MCF 10A (cell line): ENCODE data around the gene MET. TPM values are rescaled to one million over a fixed set of nuclear protein-coding genes. Genes with fewer than 3 reads are reported as not detected.
A peak's percentile ranks its signal among the peaks of the same experiment; 100 is the strongest.

Experiments used
- BruUV-seq: library from RNA; stranded (reverse); fragments of 400-500 nt; replicated peaks from 2 replicates; lab custom pipeline; 2021; lab: Mats Ljungman, UMichigan
- CTCF ChIA-PET: fragments of 300-600 bp; sonication (Branson Sonifier 250); formaldehyde crosslinking; extraction: SDS; loops from one replicate; lab custom pipeline; 2021; ENCODE audit warnings: antibody characterized with exemption, inconsistent platforms; lab: Yijun Ruan, JAX
- POLR2A ChIA-PET: fragments of 300-600, 350-650 bp; sonication (Branson Sonifier 250); formaldehyde crosslinking; extraction: SDS; loops from one replicate; lab custom pipeline; 2020; ENCODE audit warnings: antibody characterized with exemption, inconsistent platforms; lab: Yijun Ruan, JAX
- DNase-seq: peaks from one replicate; pipeline ENCODE4 v3.0.0-alpha.2; 2018; ENCODE audit not compliant: unreplicated experiment
- H3K27ac Mint-ChIP-seq: one replicate; pipeline ENCODE4 v1.8.0; 2022; ENCODE audit warnings: mild to moderate bottlenecking, low read depth, mixed read lengths; ENCODE audit not compliant: unreplicated experiment
- H3K27me3 Mint-ChIP-seq: one replicate; pipeline ENCODE4 v1.8.0; 2022; ENCODE audit warnings: mixed read lengths; ENCODE audit not compliant: insufficient read depth, unreplicated experiment
- H3K36me3 Mint-ChIP-seq: one replicate; pipeline ENCODE4 v1.8.0; 2022; ENCODE audit warnings: mild to moderate bottlenecking, moderate library complexity, mixed read lengths; ENCODE audit not compliant: insufficient read depth, unreplicated experiment
- H3K4me1 Mint-ChIP-seq: one replicate; pipeline ENCODE4 v1.8.0; 2022; ENCODE audit warnings: mixed read lengths; ENCODE audit not compliant: insufficient read depth, unreplicated experiment
- H3K4me3 Mint-ChIP-seq: one replicate; pipeline ENCODE4 v1.8.0; 2022; ENCODE audit warnings: mild to moderate bottlenecking, moderate library complexity, mixed read lengths; ENCODE audit not compliant: unreplicated experiment
- H3K9me3 Mint-ChIP-seq: one replicate; pipeline ENCODE4 v1.8.0; 2022; ENCODE audit warnings: mixed read lengths; ENCODE audit not compliant: unreplicated experiment
- intact Hi-C: fragments of 100-400 bp; cut with micrococcal nuclease; formaldehyde crosslinking; loops from 2 replicates; pipeline ENCODE4 v1.14.1; 2022
- total RNA-seq: library from RNA; stranded (reverse); gene quantifications from 2 replicates; pipeline ENCODE4 v1.2.3, GENCODE V29; 2022
- TF ChIP-seq, protein P1 (sequence below): fragments of 200-600 bp; IDR thresholded peaks from one replicate; pipeline ENCODE4 v1.8.0; 2022; ENCODE audit warnings: antibody characterized with exemption, mild to moderate bottlenecking; ENCODE audit not compliant: unreplicated experiment

The MET gene
- total RNA-seq, 1 experiment from 2014 or later: 129 TPM

DNA sequence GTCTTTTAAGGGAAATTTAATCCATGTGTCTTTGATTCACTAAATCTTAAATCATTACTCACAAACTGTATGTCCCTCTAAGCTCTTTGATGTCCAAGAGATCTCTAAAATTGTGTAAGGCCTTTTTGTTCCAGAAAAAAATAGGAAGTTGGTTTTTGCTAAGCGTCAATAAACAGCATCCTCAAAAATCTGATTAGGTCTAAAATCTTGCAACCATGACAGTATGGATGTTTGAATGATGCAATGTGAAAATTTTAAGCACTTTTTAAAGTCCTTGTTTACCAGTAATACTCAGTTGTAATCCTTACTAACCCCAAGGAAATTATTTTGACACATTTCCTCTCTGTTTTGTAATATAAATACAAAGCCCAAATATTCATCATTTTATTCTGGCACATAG lies 6.8 kb downstream of the MET start:
- ChIA-PET CTCF (interaction anchor here (0.7 to 2.4 kb wide), 5 partner anchors 10 to 1001 kb away, joined by 3 to 6 read pairs (median 3); no protein-coding TSS in a partner anchor), POLR2A (interaction anchor here (0.6 to 12.1 kb wide), 18 partner anchors 8 to 467 kb away, joined by 3 to 362 read pairs (median 6); no protein-coding TSS in a partner anchor)
- intact Hi-C loops: no loop called here
- H3K4me1 Mint-ChIP-seq: peaks cover 45% of the 10 kb centered on the region
- TF ChIP-seq, protein P1, sequence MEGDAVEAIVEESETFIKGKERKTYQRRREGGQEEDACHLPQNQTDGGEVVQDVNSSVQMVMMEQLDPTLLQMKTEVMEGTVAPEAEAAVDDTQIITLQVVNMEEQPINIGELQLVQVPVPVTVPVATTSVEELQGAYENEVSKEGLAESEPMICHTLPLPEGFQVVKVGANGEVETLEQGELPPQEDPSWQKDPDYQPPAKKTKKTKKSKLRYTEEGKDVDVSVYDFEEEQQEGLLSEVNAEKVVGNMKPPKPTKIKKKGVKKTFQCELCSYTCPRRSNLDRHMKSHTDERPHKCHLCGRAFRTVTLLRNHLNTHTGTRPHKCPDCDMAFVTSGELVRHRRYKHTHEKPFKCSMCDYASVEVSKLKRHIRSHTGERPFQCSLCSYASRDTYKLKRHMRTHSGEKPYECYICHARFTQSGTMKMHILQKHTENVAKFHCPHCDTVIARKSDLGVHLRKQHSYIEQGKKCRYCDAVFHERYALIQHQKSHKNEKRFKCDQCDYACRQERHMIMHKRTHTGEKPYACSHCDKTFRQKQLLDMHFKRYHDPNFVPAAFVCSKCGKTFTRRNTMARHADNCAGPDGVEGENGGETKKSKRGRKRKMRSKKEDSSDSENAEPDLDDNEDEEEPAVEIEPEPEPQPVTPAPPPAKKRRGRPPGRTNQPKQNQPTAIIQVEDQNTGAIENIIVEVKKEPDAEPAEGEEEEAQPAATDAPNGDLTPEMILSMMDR: no peak
- peaks cover 13% of the 10 kb centered on the region for H3K36me3 Mint-ChIP-seq
- no TSS peak for BruUV-seq
- H3K27me3 Mint-ChIP-seq: no peaks in the 10 kb centered on the region
- DNase-seq: no peak
- peak overlapping the region; percentile 82 for H3K27ac Mint-ChIP-seq
- no peak overlapping the region for H3K4me3 Mint-ChIP-seq
- peaks cover 8% of the 10 kb centered on the region for H3K9me3 Mint-ChIP-seq

DNA sequence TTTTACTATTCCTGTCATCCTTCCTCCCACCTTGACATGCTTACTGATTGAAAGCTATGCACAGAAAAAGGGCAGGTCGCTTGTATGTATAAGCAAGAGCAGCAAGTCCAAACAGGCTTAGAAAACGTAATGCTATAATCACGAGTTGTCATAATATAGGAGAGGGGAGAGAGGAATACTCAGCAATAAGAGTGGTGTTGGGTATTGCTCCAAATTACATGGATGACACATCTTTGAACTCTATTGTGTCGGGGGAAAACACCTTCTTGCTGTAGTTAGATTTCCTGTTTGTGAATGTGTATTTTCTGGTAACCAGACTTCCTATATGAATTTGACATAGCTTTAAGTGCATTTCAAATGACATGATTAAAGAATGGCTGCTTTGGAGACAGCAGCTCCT lies 7.5 kb downstream of the MET start:
- peaks cover 13% of the 10 kb centered on the region for H3K36me3 Mint-ChIP-seq
- intact Hi-C loops: no loop called here
- H3K4me3 Mint-ChIP-seq: peak overlapping the region; percentile 15
- CTCF ChIA-PET: interaction anchor here (0.7 to 2.4 kb wide), 6 partner anchors 10 to 1001 kb away, joined by 3 to 6 read pairs (median 3); no protein-coding TSS in a partner anchor
- peak overlapping the region; percentile 82 for H3K27ac Mint-ChIP-seq
- BruUV-seq: no TSS peak
- POLR2A ChIA-PET: interaction anchor here (0.6 to 12.1 kb wide), 19 partner anchors 8 to 468 kb away, joined by 3 to 362 read pairs (median 5); partner anchors contain the start of gene TES
- TF ChIP-seq, protein P1: no peak
- peaks cover 51% of the 10 kb centered on the region for H3K4me1 Mint-ChIP-seq
- peak; percentile 85 for DNase-seq
- no peaks in the 10 kb centered on the region for H3K27me3 Mint-ChIP-seq
- H3K9me3 Mint-ChIP-seq: peaks cover 15% of the 10 kb centered on the region

DNA sequence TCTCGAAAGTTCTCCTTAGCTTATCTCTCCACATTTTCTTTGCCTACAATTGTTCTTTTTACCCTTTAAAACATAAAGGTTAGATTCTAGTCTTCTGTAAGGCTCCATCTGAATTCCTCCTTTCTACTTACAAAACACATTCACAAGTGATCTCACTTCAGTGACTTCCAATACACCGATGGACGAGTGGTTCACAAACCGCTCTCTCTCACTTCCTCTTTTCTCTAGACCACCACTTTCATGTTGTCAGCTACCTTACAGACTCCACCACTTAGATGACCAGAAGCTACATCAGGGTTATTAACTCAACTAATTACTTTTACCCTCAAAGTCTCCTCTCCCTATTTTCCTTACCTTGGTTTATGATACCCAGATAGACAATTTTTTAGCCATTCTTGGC lies 11.8 kb downstream of the MET start:
- peaks cover 7% of the 10 kb centered on the region for H3K36me3 Mint-ChIP-seq
- CTCF ChIA-PET: interaction anchor here (0.7 kb wide), 1 partner anchor 304 kb away, joined by 3 read pairs; no protein-coding TSS in a partner anchor
- peaks cover 50% of the 10 kb centered on the region for H3K4me1 Mint-ChIP-seq
- TF ChIP-seq, protein P1: no peak
- POLR2A ChIA-PET: interaction anchor here (1.6 to 6.7 kb wide), 3 partner anchors 8 to 11 kb away, joined by 5 to 152 read pairs (median 16); partner anchors contain the start of gene MET
- H3K9me3 Mint-ChIP-seq: peaks cover 24% of the 10 kb centered on the region
- intact Hi-C loops: no loop called here
- DNase-seq: no peak
- H3K27me3 Mint-ChIP-seq: no peaks in the 10 kb centered on the region
- peak overlapping the region; percentile 4 for H3K27ac Mint-ChIP-seq
- no peak overlapping the region for H3K4me3 Mint-ChIP-seq
- no TSS peak for BruUV-seq

DNA sequence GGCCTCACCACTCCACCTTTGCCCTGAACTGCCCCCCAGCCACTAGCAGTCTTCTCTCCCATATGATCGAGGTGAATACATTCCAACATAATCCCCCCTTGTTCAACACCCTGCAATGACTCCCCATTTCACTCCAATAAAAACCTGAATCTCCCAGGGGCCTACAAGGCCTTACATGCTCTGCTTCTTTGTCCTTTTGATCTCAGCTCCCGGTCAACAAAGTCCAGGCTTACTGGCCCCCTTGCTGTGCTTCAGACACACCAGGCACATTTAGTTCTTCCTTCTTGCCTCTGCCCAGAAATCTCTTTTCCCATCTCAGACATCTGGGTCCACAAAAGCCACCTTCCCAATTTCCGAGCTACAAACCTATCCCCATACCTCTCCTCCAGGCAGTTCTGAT lies 14.0 kb downstream of the MET start:
- Mint-ChIP-seq H3K27me3 (no peaks in the 10 kb centered on the region), H3K4me1 (peaks cover 52% of the 10 kb centered on the region), H3K27ac (peak overlapping the region; percentile 80), H3K36me3 (peaks cover 7% of the 10 kb centered on the region), H3K9me3 (peaks cover 24% of the 10 kb centered on the region), H3K4me3 (no peak overlapping the region)
- no peak for DNase-seq
- ChIA-PET POLR2A (interaction anchor here (0.6 to 6.7 kb wide), 4 partner anchors 11 to 174 kb away, joined by 3 to 152 read pairs (median 3); partner anchors contain the start of gene MET), CTCF (interaction anchor here (0.6 to 2.0 kb wide), 6 partner anchors 10 to 1392 kb away, joined by 3 to 13 read pairs (median 3); partner anchors contain the start of gene MET)
- intact Hi-C loops: no loop called here
- TF ChIP-seq, protein P1: no peak
- no TSS peak for BruUV-seq
